Stimulated activated CD4-positive, alpha-beta T cell treated with anti-CD3 and anti-CD28 coated beads, Interleukin-12 subunit alpha, Interleukin-12 subunit beta, amount 100 ng/mL, for 24 hours (primary cell): Measurements from ENCODE around the gene MFN1.
"Not testable (repeated sequence)": the region's sequence is repeated elsewhere in the genome, so short reads cannot be mapped to it uniquely, and the experiment has no call there.

Experiments used
- DNase-seq, 2 experiments: peaks; one replicate each; pipeline ENCODE4 v3.0.0-alpha.2; 2020; ENCODE audit warnings: low read depth in 2 of 2

MFN1 gene

GRCh38 chr3:179347345-179348194 is at the start of gene MFN1:
Gene MFN1 (plus strand): TSS chr3:179347709. CDS start chr3:179348852, 1,143 bp downstream.
- DNase-seq = peak; percentile 80 to 85

DNA sequence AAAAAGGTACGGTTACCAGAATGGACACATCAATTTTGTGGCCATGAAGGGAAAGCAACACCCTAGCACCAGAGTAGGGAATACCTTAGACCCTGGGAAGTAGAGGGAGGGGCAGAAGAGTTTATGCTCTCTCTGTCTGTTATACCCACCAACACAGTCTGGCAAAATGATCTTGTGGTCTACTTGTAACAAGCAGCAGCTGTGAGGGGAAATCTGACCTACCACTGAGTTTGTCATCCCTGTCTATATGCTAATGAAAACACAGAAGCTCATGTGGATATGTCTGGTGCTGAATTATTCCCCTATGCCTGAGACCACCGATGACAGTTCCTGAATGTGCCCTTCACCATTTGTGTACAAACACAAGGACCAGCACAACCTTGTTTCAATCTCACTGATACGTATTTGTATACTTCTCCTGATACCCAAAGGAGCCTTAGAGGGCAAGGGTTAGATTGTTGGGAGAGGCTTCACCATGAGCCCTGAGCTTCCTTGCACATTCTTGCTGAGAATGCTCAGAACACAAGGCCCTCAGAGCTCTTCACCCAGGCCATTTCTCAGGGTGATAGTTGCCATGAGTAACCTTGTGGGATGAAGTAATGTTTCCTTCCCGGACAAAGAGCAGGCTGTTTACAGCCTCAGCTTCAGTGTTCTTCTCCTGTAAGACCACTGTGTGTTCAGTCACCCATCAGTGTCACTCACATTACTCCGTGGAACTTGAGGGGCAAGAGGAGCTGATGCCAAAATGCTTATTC is 49.4 kb upstream of the MFN1 start:
- no peak for DNase-seq

GRCh38 chr3:179299316-179299715 is 48.2 kb upstream of the MFN1 start:
- DNase-seq = no peak

- no peak for DNase-seq
These were observed 47.4 kb upstream of the MFN1 start for GRCh38 chr3:179299999-179300613.

- no peak for DNase-seq
These were observed 45.9 kb upstream of the MFN1 start for GRCh38 chr3:179301645-179302044.

DNA sequence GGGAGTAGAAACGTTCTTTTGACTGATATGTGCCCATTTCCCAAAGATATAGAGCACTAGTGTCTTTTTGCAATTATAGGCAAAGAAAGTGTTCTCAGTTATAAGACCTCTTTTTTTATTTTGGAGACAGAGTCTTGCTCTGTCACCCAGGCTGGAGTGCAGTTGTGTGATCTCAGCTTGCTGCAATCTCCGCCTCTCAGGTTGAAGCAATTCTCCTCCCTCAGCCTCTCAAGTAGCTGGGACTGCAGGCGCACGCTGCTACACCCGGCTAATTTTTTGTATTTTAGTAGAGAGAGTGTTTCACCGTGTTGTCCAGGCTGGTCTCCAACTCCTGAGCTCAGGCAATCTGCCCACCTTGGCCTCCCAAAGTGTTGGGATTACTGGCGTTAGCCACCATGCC is 45.4 kb upstream of the MFN1 start:
- DNase-seq = no peak

GRCh38 chr3:179304605-179305004 is 42.9 kb upstream of the MFN1 start:
- DNase-seq = no peak

DNA sequence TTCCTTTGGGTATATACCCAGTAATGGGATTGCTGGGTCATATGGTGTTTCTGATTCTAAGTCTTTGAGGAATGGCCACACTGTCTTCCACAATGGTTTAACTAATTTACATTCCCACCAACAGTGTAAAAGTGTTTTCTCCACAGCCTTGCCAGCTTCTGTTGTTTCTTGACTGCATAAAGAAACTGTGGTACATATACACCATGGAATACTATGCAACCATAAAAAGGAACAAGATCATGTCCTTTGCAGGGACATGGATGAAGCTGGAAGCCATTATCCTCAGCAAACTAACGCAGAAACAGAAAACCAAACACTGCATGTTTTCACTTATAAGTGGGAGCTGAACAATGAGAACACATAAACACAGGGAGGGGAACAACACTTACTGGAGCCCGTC is 40.1 kb upstream of the MFN1 start:
- not testable (repeated sequence) for DNase-seq

DNA sequence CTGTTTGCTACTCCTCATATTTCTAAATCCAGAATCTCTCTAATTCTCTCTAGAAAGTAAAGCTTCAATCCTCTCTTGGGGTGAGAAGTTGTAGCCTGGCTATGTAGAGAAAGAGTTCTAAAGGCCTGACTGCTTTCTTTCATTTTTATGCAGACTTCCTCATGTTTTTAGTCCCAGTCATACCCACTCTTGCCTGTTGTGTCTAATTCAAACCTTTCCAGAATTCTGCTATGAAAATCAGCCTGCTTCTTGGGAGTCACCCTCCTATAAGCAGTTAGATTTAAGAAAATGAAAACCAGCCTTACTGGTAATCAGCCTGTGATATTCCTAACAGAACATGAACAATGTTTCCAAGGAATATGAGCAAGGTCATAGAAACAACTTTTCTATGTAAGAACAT is 39.5 kb upstream of the MFN1 start:
- DNase-seq = no peak

DNA sequence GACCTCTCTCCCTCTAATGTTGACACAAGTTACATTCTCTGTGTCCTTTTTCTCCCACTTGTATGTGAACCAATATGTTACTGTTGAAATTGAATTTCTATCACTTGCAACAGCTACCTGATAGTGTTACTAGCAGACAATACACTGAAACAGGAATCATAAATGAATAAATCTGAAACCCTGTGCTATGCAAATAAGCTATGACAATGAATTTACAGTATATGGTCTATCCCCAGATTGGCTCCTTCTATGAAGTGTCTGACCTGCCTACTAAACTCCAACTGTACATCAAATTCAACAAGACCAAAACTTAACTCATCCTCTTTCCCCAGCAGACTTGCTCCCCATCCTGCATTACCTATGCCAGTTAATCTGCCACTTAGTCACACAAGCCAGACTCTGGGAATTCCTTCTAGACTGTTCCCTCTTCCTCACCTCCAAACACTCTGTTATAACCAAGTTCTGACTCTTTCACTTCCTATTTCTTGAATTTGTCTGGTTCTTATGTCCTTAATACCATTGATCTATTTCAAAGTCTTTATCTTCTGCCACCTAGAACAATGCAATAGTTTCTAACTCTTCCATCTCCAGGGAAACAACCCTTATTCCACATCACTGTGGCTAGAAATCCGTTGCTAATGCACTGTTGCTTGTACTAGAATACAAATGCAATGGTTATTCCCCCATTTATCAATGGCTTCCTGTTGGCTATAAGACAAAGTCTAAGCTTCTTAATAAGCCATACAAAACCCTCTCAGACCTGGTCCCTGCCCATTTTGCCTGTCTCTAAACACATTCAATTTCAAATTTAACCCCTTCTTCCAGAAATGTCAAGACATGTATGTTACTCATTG is 38.1 kb upstream of the MFN1 start:
- no peak for DNase-seq

GRCh38 chr3:179318876-179319275 is 28.6 kb upstream of the MFN1 start:
- no peak for DNase-seq

- DNase-seq = peak in 1 of 2 experiments; percentile 10
These were observed 25.7 kb upstream of the MFN1 start for GRCh38 chr3:179321668-179322285.

- DNase-seq = peak; percentile 64 to 72
These were observed 25.0 kb upstream of the MFN1 start, which contains the start of gene ZNF639 for GRCh38 chr3:179322286-179323196. Gene ZNF639 (plus strand): TSS chr3:179323031. CDS start chr3:179328294, 5,263 bp downstream.

DNA sequence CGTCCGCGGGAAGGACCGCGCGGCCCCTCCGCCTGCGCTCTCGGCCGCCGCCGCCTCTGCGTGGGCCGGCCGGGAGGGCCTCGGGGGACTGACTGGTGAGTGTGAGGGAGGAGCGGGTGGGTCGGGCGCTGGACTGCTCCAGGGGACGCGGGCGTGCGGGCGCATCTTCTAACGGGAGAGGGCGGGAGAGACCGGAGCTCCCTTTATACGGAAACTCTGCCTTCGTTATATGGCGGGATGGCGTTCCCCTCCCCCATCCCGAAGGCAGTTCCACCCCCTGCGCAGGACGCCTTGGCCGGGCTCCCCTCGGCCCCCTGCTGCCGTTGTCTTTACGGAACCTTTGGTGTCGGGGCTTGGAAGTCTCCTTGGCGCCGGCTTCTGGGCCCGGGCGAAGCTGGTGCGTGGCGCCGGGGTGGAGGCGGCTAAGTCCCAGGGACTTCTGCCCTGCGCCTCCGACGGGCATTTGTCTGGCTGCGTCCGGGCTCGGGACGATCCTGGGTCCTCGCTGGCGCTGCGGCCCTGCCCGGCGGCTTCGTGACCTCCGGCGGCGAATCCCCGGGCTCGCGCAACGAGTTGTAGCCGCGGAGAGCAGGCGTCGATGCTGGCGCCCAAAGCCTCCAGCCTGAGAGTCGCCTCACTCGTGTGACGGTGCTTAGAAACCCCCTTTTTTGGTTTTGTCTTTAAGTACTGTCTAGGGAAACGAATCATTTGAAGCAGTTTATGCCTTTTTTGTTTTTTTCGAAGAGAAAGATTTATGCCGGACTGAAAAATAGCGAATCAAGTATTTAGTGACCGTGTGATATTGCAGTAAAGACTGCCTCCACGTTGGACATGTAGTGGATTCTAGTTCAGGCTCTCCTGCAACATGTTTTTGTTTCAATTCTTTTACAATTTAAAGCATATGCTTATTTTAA is 24.1 kb upstream of the MFN1 start:
- peak; percentile 35 to 56 for DNase-seq

DNA sequence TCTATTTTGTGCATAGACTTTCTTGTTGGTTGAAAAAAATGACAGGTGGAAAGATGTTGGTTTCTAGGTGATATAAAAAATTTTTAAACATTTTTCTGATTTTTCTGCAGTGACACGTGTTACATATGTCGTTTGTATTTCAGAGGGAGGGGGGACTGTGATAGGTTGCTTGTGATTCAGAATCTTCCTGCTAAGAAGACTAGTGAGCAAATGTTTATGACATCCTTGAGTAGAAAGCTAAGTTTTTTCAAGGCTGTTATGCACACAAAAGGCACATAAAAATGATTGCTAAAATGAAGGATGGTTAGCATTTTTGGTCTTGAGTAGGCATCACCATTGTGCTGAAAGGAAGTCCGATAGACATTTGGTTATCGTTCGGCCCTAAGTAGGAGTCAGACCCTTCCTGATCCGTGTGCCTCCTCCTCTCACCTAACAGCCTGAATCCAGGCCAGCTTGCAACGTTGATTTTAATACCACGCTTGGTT is 23.2 kb upstream of the MFN1 start:
- no peak for DNase-seq

- no peak for DNase-seq
These were observed 17.1 kb upstream of the MFN1 start for GRCh38 chr3:179330438-179330837.

GRCh38 chr3:179332240-179332639 is 15.3 kb upstream of the MFN1 start:
- DNase-seq = no peak

DNA sequence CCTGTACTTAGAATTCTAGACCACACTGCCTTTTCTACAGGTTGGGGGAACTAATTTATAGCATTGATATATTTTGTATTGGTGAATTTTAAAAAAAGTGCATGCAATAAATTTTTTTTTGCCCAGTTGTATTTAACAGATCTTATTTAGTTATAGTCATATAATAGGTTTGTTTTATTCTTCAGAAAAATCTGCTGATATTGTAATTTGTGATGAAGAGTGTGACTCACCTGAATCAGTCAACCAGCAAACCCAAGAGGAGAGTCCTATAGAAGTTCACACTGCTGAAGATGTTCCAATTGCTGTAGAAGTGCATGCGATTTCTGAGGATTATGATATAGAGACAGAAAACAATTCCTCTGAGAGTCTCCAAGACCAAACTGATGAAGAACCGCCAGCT is 14.4 kb upstream of the MFN1 start:
- DNase-seq = no peak
